A204.1 (cell line): Measurements from ENCODE around the gene CA9.
"Not testable (repeated sequence)": the region's sequence is repeated elsewhere in the genome, so short reads cannot be mapped to it uniquely, and the experiment has no call there.

Experiments
- FAIRE-seq: peaks from 2 replicates; lab custom pipeline; 2012; peaks lifted over from hg19 to GRCh38; lab: Jason Lieb, UNC

CA9 gene

GRCh38 chr9:35673132-35674024 lies at the start of gene CA9:
Gene CA9 (plus strand): TSS chr9:35673928. CDS start chr9:35673960, 32 bp downstream.
- FAIRE-seq: no peak

- no peak for FAIRE-seq
These were observed 46.2 kb upstream of the CA9 start for GRCh38 chr9:35627575-35627974.

DNA sequence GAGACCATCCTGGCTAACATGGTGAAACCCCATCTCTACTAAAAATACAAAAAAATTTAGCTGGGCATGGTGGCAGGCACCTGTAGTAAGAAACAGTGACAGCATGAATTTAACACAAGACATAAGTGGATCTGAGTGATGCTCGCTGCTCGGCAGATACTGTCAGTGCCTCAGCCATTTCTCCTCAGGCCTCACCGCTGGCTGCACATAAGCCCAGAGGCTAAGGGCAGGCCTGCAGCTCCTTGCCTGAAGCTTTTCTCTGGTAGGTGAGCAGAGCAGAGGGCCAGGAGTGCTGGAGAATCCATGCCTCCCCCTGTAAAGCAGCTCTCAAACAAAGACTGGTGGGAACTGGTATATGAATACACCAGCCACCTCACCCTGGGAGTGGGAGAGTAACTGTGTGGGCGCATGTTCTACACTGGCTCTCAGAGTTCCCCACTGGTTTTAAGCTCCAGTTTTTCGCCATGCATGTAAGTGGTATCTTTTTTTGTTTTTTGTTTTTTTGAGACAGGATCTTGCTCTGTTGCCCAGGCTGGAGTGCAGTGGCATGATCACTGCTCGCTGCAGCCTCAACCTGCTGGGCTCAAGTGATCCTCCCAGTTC lies 45.2 kb upstream of the CA9 start:
- no peak for FAIRE-seq

- FAIRE-seq: no peak
These were observed 44.1 kb upstream of the CA9 start for GRCh38 chr9:35629597-35629996.

- FAIRE-seq: no peak
These were observed 38.0 kb upstream of the CA9 start for GRCh38 chr9:35635730-35636129.

DNA sequence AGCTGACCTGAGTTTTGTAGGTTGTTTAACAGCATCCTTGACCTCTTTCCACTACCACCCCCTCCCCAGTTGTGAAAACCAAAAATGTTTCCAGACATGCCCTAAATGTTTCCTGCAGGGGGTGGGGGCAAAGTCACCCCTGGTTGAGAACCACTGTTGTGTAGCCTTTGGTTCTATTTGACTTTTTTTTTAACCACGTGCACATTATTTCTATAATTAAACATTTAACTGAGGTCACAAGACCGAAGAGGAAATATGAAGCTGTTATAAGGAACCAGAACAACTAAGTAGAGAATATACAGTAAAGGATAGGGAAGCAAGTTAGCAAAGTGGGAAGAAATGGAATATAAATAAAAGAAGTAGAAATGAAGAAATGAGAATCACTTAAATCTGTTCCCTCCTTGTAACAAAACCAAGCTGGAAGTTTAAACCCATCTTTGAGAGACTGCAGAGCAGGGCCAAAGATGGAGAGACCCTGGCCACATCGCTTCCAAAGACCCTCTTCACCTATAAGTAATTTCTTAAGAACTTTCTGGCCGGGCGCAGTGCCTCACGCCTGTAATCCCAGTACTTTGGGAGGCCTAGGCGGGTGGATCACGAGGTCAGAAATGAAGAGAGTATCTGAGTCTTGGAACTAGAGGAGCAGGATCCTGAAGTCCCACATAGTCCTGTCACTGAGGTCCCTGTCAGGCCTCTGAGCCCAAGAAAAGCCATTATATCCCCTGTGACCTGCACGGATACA lies 37.4 kb upstream of the CA9 start:
- FAIRE-seq: no peak

GRCh38 chr9:35636877-35637246 lies 36.9 kb upstream of the CA9 start:
- FAIRE-seq: not testable (repeated sequence)

DNA sequence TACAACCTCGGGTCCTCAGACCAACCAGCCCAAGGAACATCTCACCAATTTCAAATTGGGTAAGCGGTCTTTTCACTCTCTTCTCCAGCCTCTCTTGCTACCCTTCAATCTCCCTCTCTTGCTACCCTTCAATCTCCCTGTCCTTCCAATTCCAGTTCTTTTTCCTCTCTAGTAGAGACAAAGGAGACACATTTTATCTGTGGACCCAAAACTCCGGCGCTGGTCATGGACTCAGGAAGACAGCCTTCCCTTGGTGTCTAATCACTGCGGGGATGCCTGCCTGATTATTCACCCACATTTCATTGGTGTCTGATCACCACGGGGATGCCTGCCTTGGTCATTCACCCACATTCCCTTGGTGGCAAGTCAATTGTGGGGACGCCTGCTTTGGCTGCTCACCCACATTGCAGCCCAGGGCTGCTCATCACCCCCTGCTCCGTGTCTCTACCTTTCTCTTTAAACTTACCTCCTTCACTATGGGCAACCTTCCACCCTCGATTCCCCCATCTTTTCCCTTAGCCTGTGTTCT lies 36.2 kb upstream of the CA9 start:
- not testable (repeated sequence) for FAIRE-seq

DNA sequence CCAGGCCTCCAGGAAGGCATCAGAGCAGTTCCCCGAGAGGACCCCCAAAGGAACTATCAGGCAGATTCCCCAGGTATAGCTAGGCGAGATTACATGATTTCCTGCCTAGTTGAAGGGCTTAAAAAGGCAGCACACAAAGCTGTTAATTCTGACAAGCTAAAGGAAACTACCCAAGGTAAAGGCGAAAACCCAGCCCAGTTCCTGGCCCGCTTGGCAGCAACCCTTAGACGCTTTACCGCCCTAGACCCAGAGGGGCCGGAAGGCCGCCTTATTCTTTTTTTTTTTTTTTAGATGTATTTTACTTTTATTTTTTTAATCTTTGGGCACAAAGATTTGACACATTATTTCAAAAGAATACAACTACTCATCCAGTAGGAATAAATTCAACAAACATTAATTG lies 35.0 kb upstream of the CA9 start:
- not testable (repeated sequence) for FAIRE-seq

DNA sequence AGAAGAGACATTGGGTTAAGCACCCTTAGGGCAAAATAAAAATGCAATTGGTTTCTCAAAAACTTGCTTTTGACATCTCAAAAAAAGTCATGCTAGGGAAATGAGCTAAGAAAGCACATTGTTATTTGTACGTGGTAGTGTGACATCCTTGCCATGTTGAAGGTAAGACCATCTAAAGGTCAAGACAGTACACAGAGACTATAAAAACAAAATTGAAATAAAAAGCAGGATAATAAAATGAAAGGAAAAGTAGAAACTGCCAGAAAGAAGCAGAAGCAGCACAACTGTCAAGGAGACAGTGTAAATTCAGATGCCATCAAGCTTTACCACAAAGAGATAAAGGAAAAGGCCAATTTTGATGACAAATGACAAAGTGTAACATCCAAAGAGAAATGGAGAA lies 34.5 kb upstream of the CA9 start:
- FAIRE-seq: not testable (repeated sequence)

- no peak for FAIRE-seq
These were observed 34.1 kb upstream of the CA9 start for GRCh38 chr9:35639631-35640030.

- FAIRE-seq: not testable (repeated sequence)
These were observed 33.3 kb upstream of the CA9 start for GRCh38 chr9:35640431-35640830.

- not testable (repeated sequence) for FAIRE-seq
These were observed 32.2 kb upstream of the CA9 start for GRCh38 chr9:35641478-35641877.

GRCh38 chr9:35643046-35643445 lies 30.7 kb upstream of the CA9 start:
- no peak for FAIRE-seq

DNA sequence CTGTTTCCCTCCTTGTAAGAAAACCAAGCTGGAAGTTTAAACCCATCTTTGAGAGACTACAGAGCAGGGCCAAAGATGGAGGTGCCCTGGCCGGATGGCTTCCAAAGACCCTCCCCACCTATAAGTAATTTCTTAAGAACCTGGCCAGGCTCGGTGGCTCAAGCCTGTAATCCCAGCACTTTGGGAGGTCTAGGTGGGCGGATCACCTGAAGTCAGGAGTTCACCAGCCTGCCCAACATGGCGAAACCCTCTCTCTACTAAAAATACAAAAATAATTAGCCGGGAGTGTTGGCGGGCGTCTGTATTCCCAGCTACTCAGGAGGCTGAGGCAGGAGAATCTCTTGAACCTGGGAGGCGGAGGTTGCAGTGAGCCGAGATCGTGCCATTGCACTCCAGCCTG lies 28.0 kb upstream of the CA9 start:
- FAIRE-seq: not testable (repeated sequence)

- no peak for FAIRE-seq
These were observed 27.6 kb upstream of the CA9 start for GRCh38 chr9:35646153-35646532.

- FAIRE-seq: no peak
These were observed 27.0 kb upstream of the CA9 start for GRCh38 chr9:35646533-35647265.

DNA sequence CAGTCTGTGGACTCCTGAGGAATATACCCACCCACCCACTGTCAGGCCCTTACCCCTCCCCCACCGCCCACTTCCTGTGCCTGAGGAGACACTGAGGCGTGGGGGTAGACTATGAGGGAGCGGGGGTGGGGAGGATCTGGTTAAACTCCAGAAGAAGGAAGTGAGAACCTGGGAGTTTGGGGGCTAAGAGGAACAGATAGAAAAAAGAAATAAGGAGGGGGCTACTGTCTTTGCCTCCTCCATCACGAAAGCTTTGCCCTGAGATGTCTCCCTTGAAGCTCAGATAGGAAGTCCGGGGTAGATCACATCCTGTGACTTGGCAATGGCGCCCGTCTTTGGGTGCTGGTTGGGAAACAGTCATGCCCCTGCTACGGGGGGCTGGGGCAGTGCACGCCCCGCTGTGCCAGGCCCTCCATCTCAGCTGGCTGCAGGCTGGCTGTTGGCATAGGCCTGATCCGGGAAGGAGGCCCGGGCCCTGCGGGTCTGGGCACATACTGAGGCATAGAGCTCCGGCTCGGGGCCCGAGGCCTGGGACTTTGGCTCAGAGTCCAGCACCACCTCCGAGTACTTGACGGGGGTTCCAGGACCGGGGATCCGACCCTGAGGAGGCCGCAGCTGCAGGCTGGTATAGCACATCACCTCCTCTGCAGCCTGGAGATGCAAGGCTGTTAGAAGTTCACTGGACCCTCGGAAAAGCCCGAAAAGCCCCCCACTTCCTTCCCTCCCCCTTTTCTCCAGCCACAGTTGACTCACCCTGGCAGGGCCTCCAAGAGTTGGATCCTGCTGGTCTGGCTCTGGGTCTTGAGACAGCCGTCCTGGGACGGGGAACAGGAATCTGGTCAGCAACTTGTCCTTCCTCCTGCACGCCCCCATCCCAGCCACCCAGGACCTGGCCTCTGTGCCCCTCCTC lies 24.0 kb upstream of the CA9 start:
- no peak for FAIRE-seq

DNA sequence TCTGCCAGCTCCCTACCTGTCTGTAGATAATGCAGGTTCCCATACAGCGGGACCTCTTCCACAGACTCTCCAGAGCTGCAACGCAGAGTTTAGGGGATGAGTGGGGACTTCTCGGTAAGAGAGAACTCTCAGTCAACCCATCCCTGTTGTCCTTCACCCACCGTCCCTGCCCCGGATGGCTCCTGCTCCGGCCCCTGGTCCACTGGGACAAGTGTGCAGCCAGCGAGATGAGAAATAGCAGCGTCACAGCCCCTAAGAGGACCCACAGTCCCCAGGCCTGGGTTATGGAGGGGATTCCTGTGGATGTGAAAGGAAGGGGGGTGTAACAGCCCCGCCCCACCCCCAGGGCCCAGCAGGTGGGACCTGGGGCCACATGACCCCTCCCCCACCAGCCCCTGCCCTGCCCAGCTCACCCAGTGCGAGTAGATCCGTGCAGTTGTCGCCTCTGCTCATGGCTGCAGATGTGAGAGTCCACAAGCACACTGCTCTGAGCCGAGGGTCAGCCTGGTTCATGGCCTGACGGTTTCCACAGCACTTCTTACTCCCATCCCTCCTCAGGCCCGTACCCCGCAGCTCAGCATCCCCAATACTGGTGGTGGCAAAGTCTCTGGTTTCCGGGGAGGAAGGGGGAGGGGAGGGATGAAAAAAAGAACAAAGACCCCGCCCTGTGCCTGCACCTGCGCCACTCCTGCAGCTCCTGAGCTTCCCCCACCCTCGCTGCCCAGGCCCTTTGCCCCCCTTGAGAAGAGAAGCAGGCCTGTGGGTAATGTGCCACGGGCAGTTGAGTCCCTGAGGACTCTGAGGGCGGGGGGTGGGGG lies 23.2 kb upstream of the CA9 start, which contains the start of gene SIT1:
SIT1 (minus strand) TSS at position 591 of the 818 bp plus-strand sequence; CDS start at position 513, 78 bp downstream.
- FAIRE-seq: no peak
